Smooth muscle cell (in vitro differentiated cells): ENCODE results near the gene POLRMT. TPM values are rescaled to one million over a fixed set of nuclear protein-coding genes. Genes with fewer than 3 reads are reported as not detected.
A peak's percentile ranks its signal among the peaks of the same experiment; 100 is the strongest.

ENCODE experiments used
- DNase-seq: peaks from one replicate; lab custom pipeline; 2025; ENCODE audit not compliant: unreplicated experiment; lab: John Stamatoyannopoulos, UW
- H2AFZ ChIP-seq: fragments of 200-600 bp; sonication (generic); 2 replicates; pipeline ENCODE4 v1.6.0; 2016; ENCODE audit warnings: antibody characterized with exemption, low read depth, mild to moderate bottlenecking
- H3F3A ChIP-seq: fragments of 200-600 bp; sonication (generic); 2 replicates; pipeline ENCODE4 v1.6.0; 2017; ENCODE audit warnings: antibody characterized with exemption, low read depth
- H3K27ac ChIP-seq: fragments of 200-600 bp; sonication (generic); 2 replicates; pipeline ENCODE4 v1.5.1; 2016; ENCODE audit warnings: low read depth, mild to moderate bottlenecking
- H3K27me3 ChIP-seq: fragments of 200-600 bp; sonication (generic); 2 replicates; pipeline ENCODE4 v1.6.1; 2016; ENCODE audit warnings: low read depth, mild to moderate bottlenecking
- H3K36me3 ChIP-seq: fragments of 200-600 bp; sonication (generic); 2 replicates; pipeline ENCODE4 v1.5.1; 2016; ENCODE audit warnings: low read depth
- H3K4me1 ChIP-seq: fragments of 200-600 bp; sonication (generic); 2 replicates; pipeline ENCODE4 v1.5.1; 2016; ENCODE audit warnings: low read depth
- H3K4me2 ChIP-seq: fragments of 200-600 bp; sonication (generic); 2 replicates; pipeline ENCODE4 v1.6.0; 2016; ENCODE audit warnings: mild to moderate bottlenecking
- H3K4me3 ChIP-seq: fragments of 200-600 bp; sonication (generic); 2 replicates; pipeline ENCODE4 v1.5.1; 2016; ENCODE audit warnings: mild to moderate bottlenecking
- H3K79me2 ChIP-seq: fragments of 200-600 bp; sonication (generic); 2 replicates; pipeline ENCODE4 v1.6.0; 2016; ENCODE audit warnings: low read depth, mild to moderate bottlenecking
- H3K9ac ChIP-seq: fragments of 200-600 bp; sonication (generic); 2 replicates; pipeline ENCODE4 v1.6.0; 2016; ENCODE audit warnings: low read depth
- H3K9me3 ChIP-seq: fragments of 200-600 bp; sonication (generic); replicated peaks from 2 replicates; pipeline ENCODE4 v1.5.1; 2016; ENCODE audit warnings: low read depth
- H4K20me1 ChIP-seq: fragments of 200-600 bp; sonication (generic); 2 replicates; pipeline ENCODE4 v1.6.0; 2016; ENCODE audit warnings: low read depth
- WGBS: methylation state at CpG from one replicate; pipeline ENCODE4 v1.1.7; 2016; ENCODE audit warnings: low lambda C conversion rate; 5-methylcytosine and 5-hydroxymethylcytosine counted together
- polyA plus RNA-seq: library from polyadenylated mRNA; unstranded; fragments of >200 nt; fragmentation: Nextera tagmentation; extraction: Ambion mirVana; gene quantifications from 2 replicates; pipeline ENCODE4 v1.2.1, GENCODE V29; 2016
- total RNA-seq: library from RNA; depleted of rRNA; stranded (reverse); fragments of >200 nt; gene quantifications from 2 replicates; pipeline ENCODE4 v1.2.3, GENCODE V29; 2014
- TF ChIP-seq, protein P1 (sequence below): fragments of 200-600 bp; sonication (generic); IDR thresholded peaks from 2 replicates; pipeline ENCODE4 v1.5.1; 2017; ENCODE audit warnings: borderline replicate concordance, mild to moderate bottlenecking, antibody characterized with exemption; ENCODE audit not compliant: insufficient read depth, poor library complexity, severe bottlenecking

Gene POLRMT
- total and polyA plus RNA-seq, 2 experiments from 2014 or later: 23.8 to 74.2 TPM

DNA sequence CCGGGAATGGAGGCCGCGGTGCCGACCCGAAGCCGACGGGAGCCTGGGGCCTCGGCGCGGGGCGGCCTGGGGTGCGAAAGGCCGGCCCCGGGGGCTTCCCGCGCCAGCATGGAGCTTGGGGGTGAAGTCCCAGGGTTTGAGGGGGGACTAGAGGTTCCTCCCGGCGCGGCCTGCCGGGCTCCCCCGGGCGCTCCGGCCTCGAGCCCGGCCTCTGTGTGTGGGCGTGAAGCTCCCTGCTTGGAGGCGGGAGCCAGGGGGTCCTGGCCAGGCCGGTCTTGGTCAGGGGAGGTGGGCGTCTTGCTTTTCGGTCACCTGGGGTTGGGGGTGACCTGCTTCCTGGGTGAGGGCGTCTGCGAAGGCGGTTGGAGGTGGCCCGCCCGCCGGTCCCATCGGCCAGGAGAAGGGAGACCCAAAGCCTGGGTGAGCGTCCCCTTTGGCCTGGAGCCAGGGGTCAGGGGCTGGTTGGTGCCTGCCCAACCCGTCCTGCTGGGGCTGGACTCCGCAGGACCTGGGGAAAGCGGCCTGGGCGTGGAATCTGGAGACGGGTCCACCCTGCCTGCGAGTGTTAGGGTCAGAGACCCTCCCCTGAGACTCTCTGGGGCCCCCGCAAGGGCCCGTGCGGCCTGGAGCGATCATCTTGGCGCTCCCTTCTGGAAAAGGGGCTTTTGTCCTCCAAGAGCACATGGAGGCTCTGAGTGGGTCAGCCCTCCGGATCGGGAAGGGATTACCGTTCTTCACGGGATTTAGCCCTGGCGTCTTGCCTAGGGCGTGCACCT is 60.4 kb downstream of the POLRMT start:
- Histone ChIP-seq H3K79me2 (peaks cover 55% of the 10 kb centered on the region), H3K4me3 (peak overlapping the region; percentile 99), H3F3A (peaks cover 15% of the 10 kb centered on the region), H4K20me1 (peaks cover 51% of the 10 kb centered on the region), H3K9ac (peak overlapping the region; percentile 98), H2AFZ (no peak overlapping the region), H3K4me2 (peak overlapping the region; percentile 97), H3K9me3 (no peaks in the 10 kb centered on the region), H3K4me1 (peaks cover 16% of the 10 kb centered on the region), H3K27ac (peak overlapping the region; percentile 79), H3K27me3 (no peaks in the 10 kb centered on the region), H3K36me3 (no peaks in the 10 kb centered on the region)
- under 1% methylated on average over 34 of the region's 55 CpGs for WGBS
- no peak for DNase-seq
- TF ChIP-seq, protein P1, sequence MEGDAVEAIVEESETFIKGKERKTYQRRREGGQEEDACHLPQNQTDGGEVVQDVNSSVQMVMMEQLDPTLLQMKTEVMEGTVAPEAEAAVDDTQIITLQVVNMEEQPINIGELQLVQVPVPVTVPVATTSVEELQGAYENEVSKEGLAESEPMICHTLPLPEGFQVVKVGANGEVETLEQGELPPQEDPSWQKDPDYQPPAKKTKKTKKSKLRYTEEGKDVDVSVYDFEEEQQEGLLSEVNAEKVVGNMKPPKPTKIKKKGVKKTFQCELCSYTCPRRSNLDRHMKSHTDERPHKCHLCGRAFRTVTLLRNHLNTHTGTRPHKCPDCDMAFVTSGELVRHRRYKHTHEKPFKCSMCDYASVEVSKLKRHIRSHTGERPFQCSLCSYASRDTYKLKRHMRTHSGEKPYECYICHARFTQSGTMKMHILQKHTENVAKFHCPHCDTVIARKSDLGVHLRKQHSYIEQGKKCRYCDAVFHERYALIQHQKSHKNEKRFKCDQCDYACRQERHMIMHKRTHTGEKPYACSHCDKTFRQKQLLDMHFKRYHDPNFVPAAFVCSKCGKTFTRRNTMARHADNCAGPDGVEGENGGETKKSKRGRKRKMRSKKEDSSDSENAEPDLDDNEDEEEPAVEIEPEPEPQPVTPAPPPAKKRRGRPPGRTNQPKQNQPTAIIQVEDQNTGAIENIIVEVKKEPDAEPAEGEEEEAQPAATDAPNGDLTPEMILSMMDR: no peak

DNA sequence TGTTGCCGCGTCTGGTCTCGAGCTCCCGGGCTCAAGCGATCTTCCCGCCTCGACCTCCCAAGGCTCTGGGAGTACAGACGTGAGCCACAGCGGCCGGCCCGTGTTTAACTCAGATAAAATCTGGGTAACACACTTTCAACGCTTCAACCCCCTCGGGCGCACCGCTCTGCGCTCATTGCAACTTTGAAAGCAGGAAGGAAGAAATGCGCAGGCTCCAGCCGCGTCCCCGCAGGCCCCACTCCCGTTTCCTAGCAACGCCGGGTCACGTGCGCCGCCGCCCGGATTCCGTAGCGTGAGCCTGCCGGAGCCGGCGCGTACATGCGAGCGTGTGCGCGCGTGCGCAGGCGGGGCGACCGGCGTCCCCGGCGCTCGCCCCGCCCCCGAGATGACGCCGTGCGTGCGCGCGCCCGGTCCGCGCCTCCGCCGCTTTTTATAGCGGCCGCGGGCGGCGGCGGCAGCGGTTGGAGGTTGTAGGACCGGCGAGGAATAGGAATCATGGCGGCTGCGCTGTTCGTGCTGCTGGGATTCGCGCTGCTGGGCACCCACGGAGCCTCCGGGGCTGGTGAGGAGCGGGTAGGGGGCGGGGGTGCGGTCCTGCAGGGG is 61.1 kb downstream of the POLRMT start, which contains the start of gene BSG:
BSG (plus strand) TSS at position 457 of the 603 bp plus-strand sequence; CDS start at position 496, 39 bp downstream.
- Histone ChIP-seq H4K20me1 (peaks cover 44% of the 10 kb centered on the region), H3K36me3 (no peaks in the 10 kb centered on the region), H2AFZ (peak within 1 kb of the TSS; percentile 74), H3K4me1 (peaks cover 16% of the 10 kb centered on the region), H3K9me3 (no peaks in the 10 kb centered on the region), H3K4me3 (peak within 1 kb of the TSS; percentile 99), H3F3A (peaks cover 15% of the 10 kb centered on the region), H3K27ac (peak within 1 kb of the TSS; percentile 81), H3K79me2 (peaks cover 48% of the 10 kb centered on the region), H3K4me2 (peak within 1 kb of the TSS; percentile 97), H3K27me3 (no peaks in the 10 kb centered on the region), H3K9ac (peak within 1 kb of the TSS; percentile 98)
- TF ChIP-seq, protein P1: no peak
- peak; percentile 92 for DNase-seq
- 1% methylated on average over 74 of the region's 79 CpGs for WGBS

DNA sequence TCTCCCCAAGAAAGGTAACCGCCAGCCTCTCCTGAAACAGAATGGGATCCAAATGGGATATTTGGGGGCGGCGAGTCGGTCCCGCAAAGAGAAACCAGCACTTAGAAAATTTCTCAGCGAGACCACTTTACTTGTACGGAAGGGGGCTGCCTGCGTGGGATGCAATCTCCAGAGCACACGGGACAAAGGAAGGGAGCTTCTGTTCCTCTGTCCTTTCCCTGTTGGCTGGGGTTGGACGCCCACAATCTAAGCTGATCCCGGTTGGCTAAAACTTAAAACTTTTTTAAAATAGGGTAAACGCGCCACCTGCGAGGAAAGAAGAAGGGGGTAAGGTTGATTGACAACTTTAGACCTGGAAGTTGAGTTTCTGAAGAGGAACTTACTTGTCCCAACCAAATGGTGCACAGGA is 61.8 kb downstream of the POLRMT start:
- H3K36me3 ChIP-seq: no peaks in the 10 kb centered on the region
- H2AFZ ChIP-seq: peak overlapping the region; percentile 74
- peak overlapping the region; percentile 93 for H3K4me2 ChIP-seq
- no peak for DNase-seq
- H3K9ac ChIP-seq: peak overlapping the region; percentile 21
- 2% methylated on average over 14 of the region's 14 CpGs for WGBS
- no peaks in the 10 kb centered on the region for H3K9me3 ChIP-seq
- no peaks in the 10 kb centered on the region for H3K27me3 ChIP-seq
- peaks cover 16% of the 10 kb centered on the region for H3K4me1 ChIP-seq
- TF ChIP-seq, protein P1: no peak
- peak overlapping the region; percentile 81 for H3K27ac ChIP-seq
- peaks cover 38% of the 10 kb centered on the region for H4K20me1 ChIP-seq
- H3F3A ChIP-seq: peaks cover 15% of the 10 kb centered on the region
- H3K79me2 ChIP-seq: peaks cover 41% of the 10 kb centered on the region
- peak overlapping the region; percentile 99 for H3K4me3 ChIP-seq
